ENCODE data around the gene ARID3A. TPM values are rescaled to one million over a fixed set of nuclear protein-coding genes. Genes with fewer than 3 reads are reported as not detected.
A peak's percentile ranks its signal among the peaks of the same experiment; 100 is the strongest.

ARID3A gene
- total and polyA plus RNA-seq, 2 of the 13 experiments (the other 11 are each of a cell fraction or from before 2014, with no cell fraction given): 71.3 to 77.9 TPM

DNA sequence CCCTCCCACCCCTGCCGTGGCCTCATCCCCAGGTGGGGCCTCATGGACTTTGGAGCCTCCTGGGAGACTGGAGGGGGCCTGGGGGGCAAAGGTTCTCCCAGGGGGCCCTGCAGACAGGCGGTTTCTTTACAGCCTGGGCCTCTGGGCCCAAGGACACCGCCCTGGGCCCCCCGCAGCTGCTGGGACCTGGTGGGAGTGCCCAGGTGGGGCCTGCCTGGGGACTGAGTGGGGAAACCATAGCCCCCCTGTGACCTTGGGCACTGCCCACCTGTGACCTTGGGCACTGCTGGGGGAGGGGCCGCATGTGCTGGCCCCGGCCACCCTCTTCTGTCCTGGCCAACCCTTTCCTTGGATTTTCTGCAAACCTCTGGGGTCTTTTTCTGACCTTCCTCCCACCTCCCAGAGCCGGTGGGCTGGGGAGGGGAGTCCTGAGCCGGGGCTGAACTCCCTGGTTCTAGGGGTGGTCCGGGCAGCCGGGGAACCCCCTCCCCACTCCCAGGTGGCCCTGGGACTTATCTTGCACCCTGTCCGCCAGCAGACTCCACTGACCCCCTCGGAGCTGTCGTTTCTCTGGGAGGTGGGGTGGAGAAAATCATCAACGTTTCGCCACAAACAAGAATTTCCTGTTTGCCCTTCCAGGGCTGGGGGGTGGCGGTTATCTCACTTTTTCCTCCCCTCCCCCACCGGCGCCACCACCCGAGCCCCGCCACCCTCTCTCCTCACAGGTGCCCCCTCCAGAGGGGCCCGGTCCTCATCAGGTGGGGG, 27.0 kb downstream of the ARID3A start (continued):
- TF ChIP-seq, protein P1, sequence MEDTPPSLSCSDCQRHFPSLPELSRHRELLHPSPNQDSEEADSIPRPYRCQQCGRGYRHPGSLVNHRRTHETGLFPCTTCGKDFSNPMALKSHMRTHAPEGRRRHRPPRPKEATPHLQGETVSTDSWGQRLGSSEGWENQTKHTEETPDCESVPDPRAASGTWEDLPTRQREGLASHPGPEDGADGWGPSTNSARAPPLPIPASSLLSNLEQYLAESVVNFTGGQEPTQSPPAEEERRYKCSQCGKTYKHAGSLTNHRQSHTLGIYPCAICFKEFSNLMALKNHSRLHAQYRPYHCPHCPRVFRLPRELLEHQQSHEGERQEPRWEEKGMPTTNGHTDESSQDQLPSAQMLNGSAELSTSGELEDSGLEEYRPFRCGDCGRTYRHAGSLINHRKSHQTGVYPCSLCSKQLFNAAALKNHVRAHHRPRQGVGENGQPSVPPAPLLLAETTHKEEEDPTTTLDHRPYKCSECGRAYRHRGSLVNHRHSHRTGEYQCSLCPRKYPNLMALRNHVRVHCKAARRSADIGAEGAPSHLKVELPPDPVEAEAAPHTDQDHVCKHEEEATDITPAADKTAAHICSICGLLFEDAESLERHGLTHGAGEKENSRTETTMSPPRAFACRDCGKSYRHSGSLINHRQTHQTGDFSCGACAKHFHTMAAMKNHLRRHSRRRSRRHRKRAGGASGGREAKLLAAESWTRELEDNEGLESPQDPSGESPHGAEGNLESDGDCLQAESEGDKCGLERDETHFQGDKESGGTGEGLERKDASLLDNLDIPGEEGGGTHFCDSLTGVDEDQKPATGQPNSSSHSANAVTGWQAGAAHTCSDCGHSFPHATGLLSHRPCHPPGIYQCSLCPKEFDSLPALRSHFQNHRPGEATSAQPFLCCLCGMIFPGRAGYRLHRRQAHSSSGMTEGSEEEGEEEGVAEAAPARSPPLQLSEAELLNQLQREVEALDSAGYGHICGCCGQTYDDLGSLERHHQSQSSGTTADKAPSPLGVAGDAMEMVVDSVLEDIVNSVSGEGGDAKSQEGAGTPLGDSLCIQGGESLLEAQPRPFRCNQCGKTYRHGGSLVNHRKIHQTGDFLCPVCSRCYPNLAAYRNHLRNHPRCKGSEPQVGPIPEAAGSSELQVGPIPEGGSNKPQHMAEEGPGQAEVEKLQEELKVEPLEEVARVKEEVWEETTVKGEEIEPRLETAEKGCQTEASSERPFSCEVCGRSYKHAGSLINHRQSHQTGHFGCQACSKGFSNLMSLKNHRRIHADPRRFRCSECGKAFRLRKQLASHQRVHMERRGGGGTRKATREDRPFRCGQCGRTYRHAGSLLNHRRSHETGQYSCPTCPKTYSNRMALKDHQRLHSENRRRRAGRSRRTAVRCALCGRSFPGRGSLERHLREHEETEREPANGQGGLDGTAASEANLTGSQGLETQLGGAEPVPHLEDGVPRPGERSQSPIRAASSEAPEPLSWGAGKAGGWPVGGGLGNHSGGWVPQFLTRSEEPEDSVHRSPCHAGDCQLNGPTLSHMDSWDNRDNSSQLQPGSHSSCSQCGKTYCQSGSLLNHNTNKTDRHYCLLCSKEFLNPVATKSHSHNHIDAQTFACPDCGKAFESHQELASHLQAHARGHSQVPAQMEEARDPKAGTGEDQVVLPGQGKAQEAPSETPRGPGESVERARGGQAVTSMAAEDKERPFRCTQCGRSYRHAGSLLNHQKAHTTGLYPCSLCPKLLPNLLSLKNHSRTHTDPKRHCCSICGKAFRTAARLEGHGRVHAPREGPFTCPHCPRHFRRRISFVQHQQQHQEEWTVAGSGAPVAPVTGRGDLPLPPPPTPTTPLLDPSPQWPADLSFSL (CRISPR knock-in tag; IDR thresholded peaks at IDR 0.05): no peak
- TF ChIP-seq ZBTB42 (CRISPR knock-in tag; IDR thresholded peaks at IDR 0.05) (0 out of 2 replicates have a peak, but pooled peaks have one; percentile 58), SIX1 (CRISPR knock-in tag; IDR thresholded peaks at IDR 0.05; ENCODE audit: borderline replicate concordance) (peak; percentile 57; the same call in 1 of the 2 replicates), ZNF33A (CRISPR knock-in tag; IDR thresholded peaks at IDR 0.05; ENCODE audit: borderline replicate concordance) (peak; percentile 89; the same call in 1 of the 2 replicates), ZNF234 (CRISPR knock-in tag; conservative IDR thresholded peaks at IDR 0.05) (no peak), ZNF282 (IDR thresholded peaks at IDR 0.05; ENCODE audit: partially characterized antibody) (no peak), ZMYM3 (CRISPR knock-in tag; IDR thresholded peaks at IDR 0.05) (peak; percentile 97)
- TF ChIP-seq, protein P2, sequence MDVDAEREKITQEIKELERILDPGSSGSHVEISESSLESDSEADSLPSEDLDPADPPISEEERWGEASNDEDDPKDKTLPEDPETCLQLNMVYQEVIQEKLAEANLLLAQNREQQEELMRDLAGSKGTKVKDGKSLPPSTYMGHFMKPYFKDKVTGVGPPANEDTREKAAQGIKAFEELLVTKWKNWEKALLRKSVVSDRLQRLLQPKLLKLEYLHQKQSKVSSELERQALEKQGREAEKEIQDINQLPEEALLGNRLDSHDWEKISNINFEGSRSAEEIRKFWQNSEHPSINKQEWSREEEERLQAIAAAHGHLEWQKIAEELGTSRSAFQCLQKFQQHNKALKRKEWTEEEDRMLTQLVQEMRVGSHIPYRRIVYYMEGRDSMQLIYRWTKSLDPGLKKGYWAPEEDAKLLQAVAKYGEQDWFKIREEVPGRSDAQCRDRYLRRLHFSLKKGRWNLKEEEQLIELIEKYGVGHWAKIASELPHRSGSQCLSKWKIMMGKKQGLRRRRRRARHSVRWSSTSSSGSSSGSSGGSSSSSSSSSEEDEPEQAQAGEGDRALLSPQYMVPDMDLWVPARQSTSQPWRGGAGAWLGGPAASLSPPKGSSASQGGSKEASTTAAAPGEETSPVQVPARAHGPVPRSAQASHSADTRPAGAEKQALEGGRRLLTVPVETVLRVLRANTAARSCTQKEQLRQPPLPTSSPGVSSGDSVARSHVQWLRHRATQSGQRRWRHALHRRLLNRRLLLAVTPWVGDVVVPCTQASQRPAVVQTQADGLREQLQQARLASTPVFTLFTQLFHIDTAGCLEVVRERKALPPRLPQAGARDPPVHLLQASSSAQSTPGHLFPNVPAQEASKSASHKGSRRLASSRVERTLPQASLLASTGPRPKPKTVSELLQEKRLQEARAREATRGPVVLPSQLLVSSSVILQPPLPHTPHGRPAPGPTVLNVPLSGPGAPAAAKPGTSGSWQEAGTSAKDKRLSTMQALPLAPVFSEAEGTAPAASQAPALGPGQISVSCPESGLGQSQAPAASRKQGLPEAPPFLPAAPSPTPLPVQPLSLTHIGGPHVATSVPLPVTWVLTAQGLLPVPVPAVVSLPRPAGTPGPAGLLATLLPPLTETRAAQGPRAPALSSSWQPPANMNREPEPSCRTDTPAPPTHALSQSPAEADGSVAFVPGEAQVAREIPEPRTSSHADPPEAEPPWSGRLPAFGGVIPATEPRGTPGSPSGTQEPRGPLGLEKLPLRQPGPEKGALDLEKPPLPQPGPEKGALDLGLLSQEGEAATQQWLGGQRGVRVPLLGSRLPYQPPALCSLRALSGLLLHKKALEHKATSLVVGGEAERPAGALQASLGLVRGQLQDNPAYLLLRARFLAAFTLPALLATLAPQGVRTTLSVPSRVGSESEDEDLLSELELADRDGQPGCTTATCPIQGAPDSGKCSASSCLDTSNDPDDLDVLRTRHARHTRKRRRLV (CRISPR knock-in tag; IDR thresholded peaks at IDR 0.05): peak; percentile 91
- TF ChIP-seq, protein P3, sequence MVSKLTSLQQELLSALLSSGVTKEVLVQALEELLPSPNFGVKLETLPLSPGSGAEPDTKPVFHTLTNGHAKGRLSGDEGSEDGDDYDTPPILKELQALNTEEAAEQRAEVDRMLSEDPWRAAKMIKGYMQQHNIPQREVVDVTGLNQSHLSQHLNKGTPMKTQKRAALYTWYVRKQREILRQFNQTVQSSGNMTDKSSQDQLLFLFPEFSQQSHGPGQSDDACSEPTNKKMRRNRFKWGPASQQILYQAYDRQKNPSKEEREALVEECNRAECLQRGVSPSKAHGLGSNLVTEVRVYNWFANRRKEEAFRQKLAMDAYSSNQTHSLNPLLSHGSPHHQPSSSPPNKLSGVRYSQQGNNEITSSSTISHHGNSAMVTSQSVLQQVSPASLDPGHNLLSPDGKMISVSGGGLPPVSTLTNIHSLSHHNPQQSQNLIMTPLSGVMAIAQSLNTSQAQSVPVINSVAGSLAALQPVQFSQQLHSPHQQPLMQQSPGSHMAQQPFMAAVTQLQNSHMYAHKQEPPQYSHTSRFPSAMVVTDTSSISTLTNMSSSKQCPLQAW (CRISPR knock-in tag; IDR thresholded peaks at IDR 0.05): peak; percentile 72
- TF ChIP-seq, protein P4, sequence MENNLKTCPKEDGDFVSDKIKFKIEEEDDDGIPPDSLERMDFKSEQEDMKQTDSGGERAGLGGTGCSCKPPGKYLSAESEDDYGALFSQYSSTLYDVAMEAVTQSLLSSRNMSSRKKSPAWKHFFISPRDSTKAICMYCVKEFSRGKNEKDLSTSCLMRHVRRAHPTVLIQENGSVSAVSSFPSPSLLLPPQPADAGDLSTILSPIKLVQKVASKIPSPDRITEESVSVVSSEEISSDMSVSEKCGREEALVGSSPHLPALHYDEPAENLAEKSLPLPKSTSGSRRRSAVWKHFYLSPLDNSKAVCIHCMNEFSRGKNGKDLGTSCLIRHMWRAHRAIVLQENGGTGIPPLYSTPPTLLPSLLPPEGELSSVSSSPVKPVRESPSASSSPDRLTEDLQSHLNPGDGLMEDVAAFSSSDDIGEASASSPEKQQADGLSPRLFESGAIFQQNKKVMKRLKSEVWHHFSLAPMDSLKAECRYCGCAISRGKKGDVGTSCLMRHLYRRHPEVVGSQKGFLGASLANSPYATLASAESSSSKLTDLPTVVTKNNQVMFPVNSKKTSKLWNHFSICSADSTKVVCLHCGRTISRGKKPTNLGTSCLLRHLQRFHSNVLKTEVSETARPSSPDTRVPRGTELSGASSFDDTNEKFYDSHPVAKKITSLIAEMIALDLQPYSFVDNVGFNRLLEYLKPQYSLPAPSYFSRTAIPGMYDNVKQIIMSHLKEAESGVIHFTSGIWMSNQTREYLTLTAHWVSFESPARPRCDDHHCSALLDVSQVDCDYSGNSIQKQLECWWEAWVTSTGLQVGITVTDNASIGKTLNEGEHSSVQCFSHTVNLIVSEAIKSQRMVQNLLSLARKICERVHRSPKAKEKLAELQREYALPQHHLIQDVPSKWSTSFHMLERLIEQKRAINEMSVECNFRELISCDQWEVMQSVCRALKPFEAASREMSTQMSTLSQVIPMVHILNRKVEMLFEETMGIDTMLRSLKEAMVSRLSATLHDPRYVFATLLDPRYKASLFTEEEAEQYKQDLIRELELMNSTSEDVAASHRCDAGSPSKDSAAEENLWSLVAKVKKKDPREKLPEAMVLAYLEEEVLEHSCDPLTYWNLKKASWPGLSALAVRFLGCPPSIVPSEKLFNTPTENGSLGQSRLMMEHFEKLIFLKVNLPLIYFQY (CRISPR knock-in tag; IDR thresholded peaks at IDR 0.05; ENCODE audit: borderline replicate concordance): peak; percentile 90; the same call in 1 of the 2 replicates

All from HepG2 (cell line).